KMS-11 (cell line): Measurements from ENCODE around the gene ASXL3.

ENCODE experiments used
- H2AFZ ChIP-seq: fragments of 200-600 bp; sonication (generic); 2 replicates; pipeline ENCODE4 v1.6.1; 2016; ENCODE audit warnings: antibody characterized with exemption, mixed run types, low read depth
- H3K27ac ChIP-seq: fragments of 200-600 bp; sonication (generic); 2 replicates; pipeline ENCODE4 v1.6.1; 2016; ENCODE audit warnings: mild to moderate bottlenecking, mixed run types
- H3K27me3 ChIP-seq: fragments of 200-600 bp; sonication (generic); 2 replicates; pipeline ENCODE4 v1.6.1; 2017; ENCODE audit warnings: mild to moderate bottlenecking, low read depth, mixed run types, moderate library complexity; ENCODE audit not compliant: insufficient read depth
- H3K36me3 ChIP-seq: fragments of 200-600 bp; sonication (generic); 2 replicates; pipeline ENCODE4 v1.6.1; 2017; ENCODE audit warnings: mild to moderate bottlenecking, mixed run types; ENCODE audit not compliant: insufficient read depth
- H3K4me1 ChIP-seq: fragments of 200-600 bp; sonication (generic); 2 replicates; pipeline ENCODE4 v1.6.1; 2016; ENCODE audit warnings: mild to moderate bottlenecking, low read depth, mixed run types; ENCODE audit not compliant: poor library complexity, severe bottlenecking
- H3K4me2 ChIP-seq: fragments of 200-600 bp; sonication (generic); 2 replicates; pipeline ENCODE4 v1.7.0; 2016; ENCODE audit warnings: mild to moderate bottlenecking, mixed run types
- H3K4me3 ChIP-seq: fragments of 200-600 bp; sonication (generic); IDR thresholded peaks from 2 replicates; pipeline ENCODE4 v1.6.1; 2017; ENCODE audit warnings: low read depth, low read length, mixed read lengths; ENCODE audit not compliant: insufficient read depth
- H3K79me2 ChIP-seq: fragments of 200-600 bp; sonication (generic); 2 replicates; pipeline ENCODE4 v1.6.1; 2016; ENCODE audit warnings: low read depth, mixed run types; ENCODE audit not compliant: insufficient read depth
- H3K9ac ChIP-seq: fragments of 200-600 bp; sonication (generic); 2 replicates; pipeline ENCODE4 v1.6.1; 2016; ENCODE audit warnings: mild to moderate bottlenecking, mixed run types
- H4K20me1 ChIP-seq: fragments of 200-600 bp; sonication (generic); 2 replicates; pipeline ENCODE4 v1.6.1; 2016; ENCODE audit warnings: mild to moderate bottlenecking, mixed run types; ENCODE audit not compliant: insufficient read depth
- CTCF ChIP-seq: fragments of 200-600 bp; sonication (generic); conservative IDR thresholded peaks from 2 replicates; pipeline ENCODE4 v1.6.1; 2017; ENCODE audit warnings: low read depth, mild to moderate bottlenecking, antibody characterized with exemption, low read length, moderate library complexity, mixed read lengths

ASXL3 gene

DNA sequence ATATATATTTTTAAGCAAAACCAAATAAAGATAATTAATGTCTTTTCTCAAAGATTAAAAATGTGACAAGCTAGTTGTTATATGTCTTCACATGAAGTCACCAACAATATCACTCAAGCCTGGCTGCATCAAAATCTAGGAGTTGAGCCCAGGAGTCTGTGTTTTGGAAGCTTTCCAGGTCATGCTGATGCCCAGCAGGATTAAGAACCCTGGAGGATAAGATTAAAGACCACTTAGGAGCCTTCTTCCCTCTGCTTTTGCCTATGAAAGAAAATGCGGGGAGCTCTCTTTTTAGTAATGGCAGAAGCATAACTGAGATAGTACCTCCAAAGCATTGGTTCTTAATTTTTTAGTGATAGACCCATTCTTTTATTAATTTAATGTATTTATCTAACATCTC is 157.4 kb downstream of the ASXL3 start:
- no peaks in the 10 kb centered on the region for H3K4me1 ChIP-seq
- no peak overlapping the region for H3K27ac ChIP-seq
- H4K20me1 ChIP-seq = no peaks in the 10 kb centered on the region
- H3K4me2 ChIP-seq = no peak overlapping the region
- H2AFZ ChIP-seq = no peak overlapping the region
- H3K36me3 ChIP-seq = no peaks in the 10 kb centered on the region; the same call in 1 of the 2 replicates
- H3K27me3 ChIP-seq = no peaks in the 10 kb centered on the region
- H3K79me2 ChIP-seq = no peaks in the 10 kb centered on the region
- no peak overlapping the region for H3K4me3 ChIP-seq
- TF ChIP-seq CTCF = no peak
- H3K9ac ChIP-seq = no peak overlapping the region

DNA sequence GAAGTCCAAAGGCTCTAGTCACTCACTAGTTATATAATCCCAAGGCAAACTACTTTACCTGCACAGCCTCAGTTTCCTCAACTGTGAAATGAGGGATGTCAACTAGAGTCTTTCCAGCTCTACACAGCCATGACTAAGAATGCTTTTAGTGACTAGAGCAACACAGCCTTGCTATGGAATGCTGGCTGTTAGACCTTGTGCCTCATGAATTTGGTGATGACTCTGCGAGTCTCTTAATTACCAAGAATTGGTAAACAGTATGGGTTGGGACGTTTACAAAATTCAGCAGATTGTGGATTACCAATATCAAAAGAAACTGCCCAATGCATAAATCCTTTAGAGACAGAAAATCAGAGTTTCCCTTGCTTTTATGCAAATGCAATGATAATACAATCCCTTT is 163.7 kb downstream of the ASXL3 start:
- TF ChIP-seq CTCF = no peak
- Histone ChIP-seq H3K4me3 (no peak overlapping the region), H3K4me2 (no peak overlapping the region), H3K79me2 (no peaks in the 10 kb centered on the region), H4K20me1 (no peaks in the 10 kb centered on the region), H3K27me3 (no peaks in the 10 kb centered on the region), H3K9ac (no peak overlapping the region), H3K36me3 (no peaks in the 10 kb centered on the region; the same call in 1 of the 2 replicates), H3K27ac (no peak overlapping the region), H2AFZ (no peak overlapping the region), H3K4me1 (no peaks in the 10 kb centered on the region)

DNA sequence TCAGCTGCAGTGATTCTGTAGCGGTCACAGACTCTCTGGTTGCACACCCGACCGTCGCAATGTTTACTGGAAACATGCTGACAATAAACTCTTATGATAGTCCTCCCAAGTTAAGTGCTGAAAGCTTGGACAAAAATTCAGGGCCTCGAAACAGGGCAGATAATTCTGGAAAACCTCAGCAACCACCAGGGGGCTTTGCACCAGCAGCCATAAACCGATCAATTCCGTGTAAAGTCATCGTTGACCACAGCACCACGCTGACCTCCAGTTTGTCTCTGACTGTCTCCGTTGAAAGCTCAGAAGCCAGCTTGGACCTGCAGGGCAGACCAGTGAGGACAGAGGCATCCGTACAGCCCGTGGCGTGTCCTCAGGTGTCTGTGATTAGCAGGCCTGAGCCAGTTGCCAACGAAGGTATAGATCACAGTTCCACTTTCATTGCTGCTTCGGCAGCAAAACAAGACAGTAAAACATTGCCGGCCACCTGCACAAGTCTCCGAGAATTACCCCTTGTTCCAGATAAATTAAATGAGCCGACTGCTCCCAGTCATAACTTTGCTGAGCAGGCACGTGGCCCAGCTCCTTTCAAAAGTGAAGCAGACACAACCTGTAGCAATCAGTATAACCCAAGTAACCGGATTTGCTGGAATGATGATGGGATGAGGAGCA is 166.1 kb downstream of the ASXL3 start:
- no peaks in the 10 kb centered on the region for H3K36me3 ChIP-seq
- no peaks in the 10 kb centered on the region for H4K20me1 ChIP-seq
- no peak overlapping the region for H2AFZ ChIP-seq
- peak; percentile 27; the same call in 1 of the 2 replicates for TF ChIP-seq CTCF
- H3K27me3 ChIP-seq = no peaks in the 10 kb centered on the region
- no peak overlapping the region for H3K9ac ChIP-seq
- H3K4me2 ChIP-seq = no peak overlapping the region
- H3K79me2 ChIP-seq = no peaks in the 10 kb centered on the region
- no peaks in the 10 kb centered on the region for H3K4me1 ChIP-seq
- H3K4me3 ChIP-seq = no peak overlapping the region
- no peak overlapping the region for H3K27ac ChIP-seq

DNA sequence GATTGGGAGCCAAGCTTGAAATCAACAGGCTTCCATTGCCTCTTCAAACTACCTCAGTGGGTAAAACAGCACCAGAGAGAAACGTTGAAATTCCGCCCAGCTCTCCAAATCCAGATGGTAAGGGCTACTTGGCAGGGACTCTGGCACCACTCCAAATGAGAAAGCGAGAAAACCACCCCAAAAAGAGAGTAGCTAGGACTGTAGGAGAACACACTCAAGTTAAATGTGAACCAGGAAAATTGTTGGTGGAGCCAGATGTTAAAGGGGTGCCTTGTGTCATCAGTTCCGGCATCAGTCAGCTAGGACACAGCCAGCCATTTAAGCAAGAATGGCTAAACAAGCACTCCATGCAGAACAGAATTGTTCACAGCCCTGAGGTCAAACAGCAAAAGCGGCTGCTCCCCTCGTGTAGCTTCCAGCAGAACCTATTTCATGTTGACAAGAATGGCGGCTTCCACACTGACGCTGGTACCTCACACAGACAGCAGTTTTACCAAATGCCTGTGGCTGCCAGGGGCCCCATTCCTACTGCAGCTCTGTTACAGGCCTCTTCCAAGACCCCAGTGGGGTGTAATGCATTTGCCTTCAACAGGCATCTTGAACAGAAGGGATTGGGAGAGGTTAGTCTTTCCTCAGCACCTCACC is 167.3 kb downstream of the ASXL3 start:
- no peaks in the 10 kb centered on the region for H4K20me1 ChIP-seq
- no peaks in the 10 kb centered on the region for H3K4me1 ChIP-seq
- no peak overlapping the region for H3K4me2 ChIP-seq
- H3K36me3 ChIP-seq = no peaks in the 10 kb centered on the region
- no peak overlapping the region for H3K27ac ChIP-seq
- H3K79me2 ChIP-seq = no peaks in the 10 kb centered on the region
- TF ChIP-seq CTCF = no peak
- H3K9ac ChIP-seq = no peak overlapping the region
- no peaks in the 10 kb centered on the region for H3K27me3 ChIP-seq
- H3K4me3 ChIP-seq = no peak overlapping the region
- no peak overlapping the region for H2AFZ ChIP-seq
